Duodenal mucosa (tissue), 2 donors: ENCODE measurements around the gene IER3IP1.
"Not testable (repeated sequence)": the region's sequence is repeated elsewhere in the genome, so short reads cannot be mapped to it uniquely, and the experiment has no call there.

Source experiments
- H3K27ac ChIP-seq: one replicate; pipeline ENCODE4 v1.7.0; 2013; ENCODE audit warnings: low read depth, low read length
- H3K27me3 ChIP-seq, 2 donors: one replicate each; pipeline ENCODE4 v1.7.0; 2013; ENCODE audit warnings: low read length in 2 of 2, control low read depth in 1 of 2; ENCODE audit not compliant: insufficient read depth in 2 of 2, control insufficient read depth in 1 of 2
- H3K36me3 ChIP-seq, 2 donors: one replicate each; pipeline ENCODE4 v1.7.0; 2013; ENCODE audit warnings: low read length in 2 of 2, control low read depth in 1 of 2; ENCODE audit not compliant: insufficient read depth in 2 of 2, control insufficient read depth in 1 of 2
- H3K4me1 ChIP-seq, 2 donors: one replicate each; pipeline ENCODE4 v1.7.0; 2013; ENCODE audit warnings: low read length in 2 of 2, control low read depth in 1 of 2; ENCODE audit not compliant: insufficient read depth in 2 of 2, control insufficient read depth in 1 of 2
- H3K4me3 ChIP-seq, 2 donors: one replicate each; pipeline ENCODE4 v1.7.0; 2013; ENCODE audit warnings: low read length in 2 of 2, low read depth in 1 of 2
- H3K9ac ChIP-seq, 2 donors: one replicate each; pipeline ENCODE4 v1.7.0; 2013; ENCODE audit warnings: low read length in 2 of 2, low read depth in 1 of 2
- H3K9me3 ChIP-seq, 2 donors: one replicate each; pipeline ENCODE4 v1.7.0; 2013; ENCODE audit warnings: low read length in 2 of 2, control low read depth in 1 of 2; ENCODE audit not compliant: control insufficient read depth in 1 of 2

The IER3IP1 gene

DNA sequence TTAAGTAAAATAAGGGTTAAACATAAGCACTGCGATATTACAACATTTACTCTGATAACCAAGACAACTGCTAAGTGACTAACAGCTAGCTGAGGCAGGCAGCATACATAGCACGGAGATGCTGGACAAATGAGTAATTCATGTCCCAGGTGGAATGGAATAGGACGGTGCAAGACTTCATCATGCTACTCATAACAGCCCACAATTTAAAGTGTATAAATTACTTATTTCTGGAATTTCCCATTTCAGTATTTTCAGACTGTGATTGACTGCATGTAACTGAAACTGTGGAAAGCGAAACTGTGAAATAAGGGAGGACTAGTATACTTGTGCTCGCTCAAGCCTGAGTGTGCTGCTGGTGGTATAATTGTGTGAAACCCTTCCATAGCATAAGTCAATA is 12.9 kb downstream of the IER3IP1 start:
- Histone ChIP-seq H3K4me1 (no peaks in the 10 kb centered on the region), H3K36me3 (peaks cover 0 to 3% of the 10 kb centered on the region in 2 donors), H3K9me3 (no peaks in the 10 kb centered on the region), H3K9ac (no peak overlapping the region), H3K27ac (no peak overlapping the region), H3K4me3 (no peak overlapping the region), H3K27me3 (no peaks in the 10 kb centered on the region)

DNA sequence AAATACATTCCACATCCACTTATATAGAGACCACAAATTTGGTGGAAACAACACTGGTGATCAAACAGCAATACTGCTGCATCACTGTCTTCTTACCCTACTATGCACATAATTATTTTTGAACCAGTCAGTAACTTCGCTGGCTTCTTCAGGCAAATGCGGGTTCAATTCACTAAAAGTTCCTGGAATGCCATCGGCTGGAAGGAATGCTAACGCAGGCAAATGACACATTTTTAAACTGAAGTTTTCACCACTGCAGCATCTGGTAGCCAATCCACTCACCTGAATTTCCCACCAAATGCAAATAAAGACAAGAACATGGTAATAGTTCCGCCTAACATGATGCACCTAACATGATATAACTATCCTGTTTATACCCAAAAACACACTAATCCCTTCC is 15.9 kb downstream of the IER3IP1 start:
- H3K36me3 ChIP-seq = peaks cover 0 to 3% of the 10 kb centered on the region in 2 donors
- H3K27me3 ChIP-seq = no peaks in the 10 kb centered on the region
- H3K4me1 ChIP-seq = no peaks in the 10 kb centered on the region
- no peak overlapping the region for H3K4me3 ChIP-seq
- H3K27ac ChIP-seq = no peak overlapping the region
- no peaks in the 10 kb centered on the region for H3K9me3 ChIP-seq
- no peak overlapping the region for H3K9ac ChIP-seq

DNA sequence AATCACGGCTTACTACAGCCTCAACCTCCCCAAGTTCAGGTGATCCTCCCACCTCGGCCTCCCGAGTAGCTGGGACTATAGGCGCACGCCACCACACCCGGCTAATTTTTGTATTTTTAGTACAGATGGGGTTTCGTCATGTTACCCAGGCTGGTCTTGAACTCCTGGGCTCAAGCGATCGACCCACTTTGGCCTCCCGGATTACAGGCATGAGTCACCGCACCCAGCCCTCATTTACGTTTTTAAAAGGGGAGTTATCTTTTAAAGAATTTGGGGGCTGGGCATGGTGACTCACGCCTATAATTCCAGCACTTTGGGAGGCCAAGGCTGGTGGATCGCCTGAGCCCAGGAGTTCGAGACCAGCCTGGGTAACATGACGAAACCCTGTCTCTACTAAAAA is 17.8 kb downstream of the IER3IP1 start:
- H3K4me1 ChIP-seq, H3K4me3 ChIP-seq, H3K27me3 ChIP-seq, H3K9ac ChIP-seq, H3K9me3 ChIP-seq, H3K27ac ChIP-seq: not testable (repeated sequence)
- peaks cover 0 to 10% of the 10 kb centered on the region in 2 donors for H3K36me3 ChIP-seq

DNA sequence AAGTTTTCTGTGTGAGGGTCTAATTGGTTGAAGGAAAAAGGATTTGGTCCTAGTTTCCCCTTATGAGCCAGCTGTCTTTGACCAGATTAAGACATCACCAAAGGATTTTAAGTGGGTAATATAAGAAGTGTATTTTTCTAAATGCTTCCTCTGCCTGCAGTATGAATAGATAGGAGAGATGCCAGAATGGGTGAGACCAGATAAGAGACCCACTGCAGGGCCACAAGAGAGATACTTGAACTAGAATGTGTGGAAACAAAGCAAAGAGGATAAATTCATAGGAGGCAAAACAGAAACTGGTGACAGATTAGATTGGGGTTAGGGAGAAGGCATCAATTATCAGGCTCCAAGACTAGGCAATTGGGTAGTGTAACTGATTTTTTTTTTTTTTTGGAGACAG is 24.7 kb downstream of the IER3IP1 start:
- peaks cover 0 to 8% of the 10 kb centered on the region in 2 donors for H3K36me3 ChIP-seq
- H3K27me3 ChIP-seq = no peaks in the 10 kb centered on the region
- H3K4me3 ChIP-seq = peak overlapping the region; percentile 94 to 96
- peak overlapping the region in 1 of 2 donors; percentile 95 for H3K9ac ChIP-seq
- peaks cover 18 to 26% of the 10 kb centered on the region in 2 donors for H3K4me1 ChIP-seq
- H3K27ac ChIP-seq = no peak overlapping the region
- H3K9me3 ChIP-seq = no peaks in the 10 kb centered on the region

DNA sequence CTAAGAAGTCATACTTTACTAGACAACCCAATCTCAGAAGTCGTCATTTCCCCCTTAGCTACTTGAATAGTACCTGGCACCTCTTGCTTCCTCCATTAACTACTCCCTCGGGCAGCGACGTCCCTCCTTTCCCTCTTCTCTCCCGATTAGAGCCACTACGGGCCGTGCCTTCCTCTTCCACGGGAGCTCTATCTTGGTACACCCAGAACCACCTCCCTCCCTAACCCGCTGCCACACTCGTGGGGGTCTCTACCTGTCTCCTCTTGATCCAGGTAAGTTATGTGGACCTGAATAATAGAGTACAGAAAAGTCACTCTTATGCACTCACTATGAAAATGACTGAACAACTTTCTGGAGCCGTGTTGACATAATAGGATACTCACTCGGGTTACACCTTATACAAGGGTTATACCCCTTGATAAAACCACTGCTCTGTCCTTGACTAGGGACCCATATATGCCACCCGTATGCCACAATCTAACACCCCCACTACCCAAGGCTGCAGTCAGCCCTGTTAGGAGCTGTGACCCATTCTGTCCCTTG is 25.3 kb downstream of the IER3IP1 start:
- H3K4me3 ChIP-seq = peak overlapping the region; percentile 94 to 96
- H3K9ac ChIP-seq = peak overlapping the region; percentile 90 to 95
- peak overlapping the region; percentile 83 for H3K27ac ChIP-seq
- peaks cover 0 to 8% of the 10 kb centered on the region in 2 donors for H3K36me3 ChIP-seq
- H3K4me1 ChIP-seq = peaks cover 18 to 26% of the 10 kb centered on the region in 2 donors
- H3K27me3 ChIP-seq = no peaks in the 10 kb centered on the region
- no peaks in the 10 kb centered on the region for H3K9me3 ChIP-seq

DNA sequence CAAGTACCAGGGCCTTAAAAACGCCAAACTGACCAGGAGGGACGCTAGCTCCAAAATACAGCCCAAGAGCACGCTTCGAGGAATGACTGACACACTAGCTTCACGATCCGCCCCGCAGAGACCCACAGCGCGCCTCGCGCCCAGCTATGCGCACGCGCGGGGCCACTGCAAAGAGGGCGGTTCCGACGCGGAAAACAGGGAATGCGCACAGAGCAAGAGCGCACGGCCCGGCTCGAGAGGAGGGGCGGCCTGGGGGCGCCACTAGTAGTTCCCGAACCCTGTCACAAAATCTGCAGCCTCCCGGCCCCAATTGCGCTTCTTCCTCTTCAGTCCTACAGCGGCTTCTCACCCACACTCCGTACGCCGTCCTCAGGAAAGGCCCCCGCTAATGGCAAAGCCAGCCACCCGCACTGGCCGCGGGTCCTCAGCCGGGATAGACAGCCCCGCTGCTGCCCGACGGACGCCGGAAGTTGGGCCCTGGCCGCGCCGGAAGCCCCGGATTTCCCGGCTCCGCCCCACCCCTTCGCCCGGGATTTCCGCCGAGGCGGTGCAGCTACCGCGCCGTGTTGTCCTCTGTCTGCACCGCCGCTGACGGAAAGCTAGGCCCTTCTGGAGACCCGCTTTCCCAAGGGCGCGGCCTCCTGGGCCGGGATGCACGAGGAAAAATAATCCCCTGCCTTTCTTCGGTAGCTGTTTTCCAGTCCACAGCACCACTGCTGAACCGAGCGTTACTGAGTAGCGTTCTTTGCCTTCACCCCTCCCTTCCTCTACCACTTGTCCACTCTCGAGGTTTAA is 25.9 kb downstream of the IER3IP1 start, which contains the start of gene HDHD2:
Gene HDHD2 (minus strand): TSS at position 472 of the 795 bp plus-strand sequence. CDS start 14,061 bp downstream, outside the sequence.
- H3K4me1 ChIP-seq = peaks cover 18 to 26% of the 10 kb centered on the region in 2 donors
- peaks cover 0 to 8% of the 10 kb centered on the region in 2 donors for H3K36me3 ChIP-seq
- no peaks in the 10 kb centered on the region for H3K27me3 ChIP-seq
- no peaks in the 10 kb centered on the region for H3K9me3 ChIP-seq
- peak within 1 kb of the TSS; percentile 83 for H3K27ac ChIP-seq
- peak within 1 kb of the TSS; percentile 94 to 96 for H3K4me3 ChIP-seq
- peak within 1 kb of the TSS; percentile 90 to 95 for H3K9ac ChIP-seq

DNA sequence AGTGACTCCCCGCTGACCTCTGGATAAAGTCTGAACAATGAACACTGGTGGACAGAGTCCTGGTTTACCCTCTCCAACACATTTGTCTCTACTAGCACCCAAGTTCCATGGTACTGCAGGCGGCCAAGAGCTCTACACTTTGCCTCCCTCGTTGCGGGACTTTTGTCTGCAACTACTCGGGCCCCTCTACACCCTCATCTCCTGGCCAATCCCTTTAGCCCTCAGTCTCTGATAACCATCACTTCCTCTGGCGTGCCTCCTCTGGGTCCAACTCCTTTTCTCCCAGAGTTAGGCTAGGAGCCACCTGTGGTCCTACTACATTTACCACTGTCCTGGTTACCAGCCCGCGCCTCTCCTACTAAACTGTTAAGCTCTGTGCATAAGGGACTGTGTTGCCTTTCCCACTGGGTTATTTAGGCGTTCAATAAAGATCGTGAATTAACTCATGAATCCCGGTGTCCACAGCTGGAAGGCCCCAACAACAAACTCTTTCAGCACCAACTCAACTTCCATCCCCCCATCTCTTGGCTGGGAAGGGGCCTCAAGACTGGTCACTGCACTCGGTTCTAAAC is 26.6 kb downstream of the IER3IP1 start:
- Histone ChIP-seq H3K36me3 (peaks cover 0 to 7% of the 10 kb centered on the region in 2 donors), H3K27me3 (no peaks in the 10 kb centered on the region), H3K4me1 (peaks cover 18 to 26% of the 10 kb centered on the region in 2 donors), H3K27ac (peak overlapping the region; percentile 83), H3K4me3 (peak overlapping the region; percentile 94 to 96), H3K9me3 (no peaks in the 10 kb centered on the region), H3K9ac (peak overlapping the region; percentile 90 to 95)

DNA sequence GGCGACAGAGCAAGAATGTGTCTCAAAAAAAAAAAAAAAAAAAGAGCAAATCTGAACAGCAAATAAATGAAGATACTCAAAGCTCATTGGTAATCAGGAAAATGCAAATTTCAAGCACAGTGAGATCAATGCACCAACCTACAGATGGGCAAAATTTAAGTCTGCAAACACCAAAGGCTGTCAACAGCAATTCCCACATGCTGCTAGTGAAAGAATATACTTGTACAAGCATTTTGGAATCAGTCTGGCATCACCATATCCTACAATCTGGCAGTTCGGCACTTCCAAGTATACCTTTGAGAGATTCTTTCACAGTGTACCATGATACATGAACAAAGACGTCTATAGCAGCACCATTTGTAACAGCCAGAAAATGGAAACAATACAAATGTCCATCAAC is 30.0 kb downstream of the IER3IP1 start:
- Histone ChIP-seq H3K27ac (no peak overlapping the region), H3K4me3 (no peak overlapping the region), H3K9ac (no peak overlapping the region), H3K9me3 (no peaks in the 10 kb centered on the region), H3K4me1 (peaks cover 16 to 20% of the 10 kb centered on the region in 2 donors), H3K27me3 (no peaks in the 10 kb centered on the region), H3K36me3 (no peaks in the 10 kb centered on the region)

DNA sequence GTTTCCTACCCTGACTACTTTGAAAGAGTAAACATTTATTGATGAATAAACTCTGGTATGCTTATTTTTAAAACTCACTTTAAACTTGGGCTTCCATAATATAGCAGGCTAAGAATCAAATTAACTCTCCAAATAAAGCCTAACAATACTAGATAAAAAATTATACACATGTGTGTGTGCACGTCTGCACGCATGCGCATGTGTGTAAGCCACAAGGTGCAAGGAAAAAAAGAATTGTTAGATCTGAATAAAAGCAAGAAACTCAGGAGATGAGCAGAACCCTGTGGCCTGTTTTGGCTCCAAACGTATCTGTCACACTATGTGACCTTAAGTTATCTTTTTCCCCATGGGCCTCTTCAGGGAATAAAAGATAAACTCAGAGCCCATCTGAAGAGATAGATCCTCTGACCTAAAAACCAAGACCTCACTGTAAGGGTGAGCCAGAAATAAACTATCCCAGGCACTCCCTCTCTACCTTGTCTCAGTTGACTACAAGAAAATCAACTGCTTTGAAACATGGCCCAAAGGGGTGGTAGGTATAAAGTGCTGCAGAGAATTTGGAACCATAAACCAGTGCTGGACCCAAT is 32.2 kb downstream of the IER3IP1 start:
- no peaks in the 10 kb centered on the region for H3K9me3 ChIP-seq
- H3K27ac ChIP-seq = no peak overlapping the region
- no peak overlapping the region for H3K9ac ChIP-seq
- no peaks in the 10 kb centered on the region for H3K36me3 ChIP-seq
- peaks cover 1 to 7% of the 10 kb centered on the region in 2 donors for H3K4me1 ChIP-seq
- H3K4me3 ChIP-seq = no peak overlapping the region
- H3K27me3 ChIP-seq = no peaks in the 10 kb centered on the region

DNA sequence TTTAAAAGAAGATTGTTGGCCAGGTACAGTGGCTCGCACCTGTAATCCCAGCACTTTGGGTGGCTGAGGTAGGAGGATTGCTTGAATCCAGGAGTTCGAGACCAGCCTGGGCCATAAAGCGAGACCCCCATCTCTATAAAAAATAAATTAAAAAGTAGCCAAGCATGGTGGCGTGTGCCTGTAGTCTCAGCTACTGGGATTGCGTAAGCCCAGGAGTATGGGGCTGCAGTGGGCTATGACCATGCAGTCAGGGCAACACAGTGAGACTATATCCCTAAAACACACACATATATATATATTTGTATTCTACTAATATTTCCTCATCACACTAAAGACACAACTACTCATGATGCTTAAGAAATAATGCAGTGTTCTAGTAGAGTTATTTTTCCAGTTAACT is 33.0 kb downstream of the IER3IP1 start:
- no peaks in the 10 kb centered on the region for H3K9me3 ChIP-seq
- no peaks in the 10 kb centered on the region for H3K36me3 ChIP-seq
- no peak overlapping the region for H3K27ac ChIP-seq
- no peak overlapping the region for H3K4me3 ChIP-seq
- H3K27me3 ChIP-seq = no peaks in the 10 kb centered on the region
- H3K4me1 ChIP-seq = no peaks in the 10 kb centered on the region
- H3K9ac ChIP-seq = no peak overlapping the region
